Uterus (tissue), 4 donors: ENCODE data around the gene FFAR3. TPM values are rescaled to one million over a fixed set of nuclear protein-coding genes. Genes with fewer than 3 reads are reported as not detected.
"Not testable (repeated sequence)": the region's sequence is repeated elsewhere in the genome, so short reads cannot be mapped to it uniquely, and the experiment has no call there.

Experiments used
- DNase-seq, 2 donors: peaks; one replicate each; pipeline ENCODE4 v3.0.0-alpha.2; 2019 to 2020
- H3K27ac ChIP-seq, 2 donors: fragments of 200-600 bp; sonication (generic); 1 replicate in 1 of 2; 2 replicates in 1 of 2; pipeline ENCODE4 v1.5.1; 2016 to 2018
- H3K27me3 ChIP-seq, 2 donors: fragments of 200-600 bp; sonication (generic); one replicate each; pipeline ENCODE4 v1.5.1; 2018 to 2019; ENCODE audit warnings: control low read depth in 1 of 2
- H3K36me3 ChIP-seq, 2 donors: fragments of 200-600 bp; sonication (generic); one replicate each; pipeline ENCODE4 v1.5.1; 2019; ENCODE audit warnings: control low read depth in 1 of 2
- H3K4me1 ChIP-seq, 2 donors: fragments of 200-600 bp; sonication (generic); one replicate each; pipeline ENCODE4 v1.5.1; 2018 to 2019; ENCODE audit warnings: control low read depth in 1 of 2
- H3K4me3 ChIP-seq, 2 donors: fragments of 200-600 bp; sonication (generic); 1 replicate in 1 of 2; 2 replicates in 1 of 2; pipeline ENCODE4 v1.5.1; 2018 to 2019; ENCODE audit warnings: mild to moderate bottlenecking in 1 of 2
- H3K9me3 ChIP-seq, 2 donors: fragments of 200-600 bp; sonication (generic); one replicate each; pipeline ENCODE4 v1.5.1; 2019; ENCODE audit warnings: control low read depth in 1 of 2
- POLR2A ChIP-seq, 2 donors: fragments of 450-650 bp; IDR thresholded peaks; one replicate each; pipeline ENCODE4 v1.6.1; 2016; ENCODE audit warnings: antibody characterized with exemption in 2 of 2, mild to moderate bottlenecking in 1 of 2, moderate library complexity in 1 of 2
- intact Hi-C: fragments of 100-400 bp; cut with DNase I; formaldehyde crosslinking; loops from one replicate; pipeline ENCODE4 v1.15.1; 2023; ENCODE audit warnings: low total_unique reads
- total RNA-seq, 4 donors: library from RNA; depleted of rRNA in 3 of 4; stranded (reverse); fragments of >200 nt in 3 of 4; gene quantifications; one replicate each; pipeline versions ENCODE4 v1.1.0 to v1.2.4, GENCODE V29; 2014 to 2023
- TF ChIP-seq, protein P1 (sequence below), 4 experiments: fragments of 200-600 bp in 2 of 4; fragments of 450-650 bp in 2 of 4; sonication (generic) in 2 of 4; IDR thresholded peaks; one replicate each; pipeline ENCODE4 v1.5.1; 2016 to 2019; ENCODE audit warnings: antibody characterized with exemption in 4 of 4, mild to moderate bottlenecking in 2 of 4, moderate library complexity in 1 of 4
- donor health status: DM: yes; HTN: yes; CAD: no.

Gene FFAR3
- total RNA-seq, 4 donors from 2014 or later = not detected

DNA sequence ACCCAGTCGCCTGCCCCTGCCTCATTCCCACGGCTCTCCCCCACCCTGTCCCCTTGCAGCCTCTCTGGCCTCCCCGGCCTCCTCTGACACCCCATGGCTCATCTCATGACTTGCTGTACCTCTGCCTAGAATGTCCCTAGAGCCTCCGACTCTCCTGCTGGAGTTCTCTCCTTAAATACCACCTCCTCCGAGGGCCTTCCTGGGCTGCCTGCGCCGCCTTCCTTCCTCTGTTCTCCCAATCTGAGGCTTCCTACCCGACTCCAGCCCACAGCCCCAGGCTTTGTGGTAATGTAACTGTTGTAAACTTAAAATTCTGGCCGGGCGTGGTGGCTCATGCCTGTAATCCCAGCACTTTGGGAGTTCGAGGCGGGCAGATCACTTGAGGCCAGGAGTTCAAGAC lies 40.3 kb downstream of the FFAR3 start:
- Histone ChIP-seq H3K4me1 (no peaks in the 10 kb centered on the region), H3K36me3 (no peaks in the 10 kb centered on the region), H3K27ac (no peak overlapping the region), H3K27me3 (no peaks in the 10 kb centered on the region), H3K9me3 (no peaks in the 10 kb centered on the region), H3K4me3 (no peak overlapping the region)
- TF ChIP-seq POLR2A (IDR thresholded peaks at IDR 0.05) = no peak
- TF ChIP-seq, protein P1, sequence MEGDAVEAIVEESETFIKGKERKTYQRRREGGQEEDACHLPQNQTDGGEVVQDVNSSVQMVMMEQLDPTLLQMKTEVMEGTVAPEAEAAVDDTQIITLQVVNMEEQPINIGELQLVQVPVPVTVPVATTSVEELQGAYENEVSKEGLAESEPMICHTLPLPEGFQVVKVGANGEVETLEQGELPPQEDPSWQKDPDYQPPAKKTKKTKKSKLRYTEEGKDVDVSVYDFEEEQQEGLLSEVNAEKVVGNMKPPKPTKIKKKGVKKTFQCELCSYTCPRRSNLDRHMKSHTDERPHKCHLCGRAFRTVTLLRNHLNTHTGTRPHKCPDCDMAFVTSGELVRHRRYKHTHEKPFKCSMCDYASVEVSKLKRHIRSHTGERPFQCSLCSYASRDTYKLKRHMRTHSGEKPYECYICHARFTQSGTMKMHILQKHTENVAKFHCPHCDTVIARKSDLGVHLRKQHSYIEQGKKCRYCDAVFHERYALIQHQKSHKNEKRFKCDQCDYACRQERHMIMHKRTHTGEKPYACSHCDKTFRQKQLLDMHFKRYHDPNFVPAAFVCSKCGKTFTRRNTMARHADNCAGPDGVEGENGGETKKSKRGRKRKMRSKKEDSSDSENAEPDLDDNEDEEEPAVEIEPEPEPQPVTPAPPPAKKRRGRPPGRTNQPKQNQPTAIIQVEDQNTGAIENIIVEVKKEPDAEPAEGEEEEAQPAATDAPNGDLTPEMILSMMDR (IDR thresholded peaks at IDR 0.05) = no peak
- no peak for DNase-seq
- intact Hi-C loops = no loop called here

DNA sequence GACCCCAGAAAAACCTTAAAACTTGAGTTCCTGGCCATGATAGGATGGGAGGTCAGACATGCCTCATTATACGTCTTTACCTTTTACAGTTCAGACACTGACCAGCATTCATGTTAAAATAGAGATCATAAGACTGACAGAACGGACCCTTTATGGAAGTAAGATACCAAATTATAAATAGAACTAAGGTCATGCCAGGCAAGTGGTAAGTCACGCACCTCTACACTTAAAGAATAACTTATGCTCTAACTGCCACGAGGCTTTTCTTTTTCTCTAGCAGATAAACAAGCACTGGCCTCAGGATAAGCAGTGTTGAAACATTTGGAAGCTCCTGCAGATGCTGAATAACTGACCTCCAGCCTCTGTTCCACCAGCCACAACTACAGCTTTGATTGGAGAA lies 41.0 kb downstream of the FFAR3 start:
- TF ChIP-seq, protein P1 (IDR thresholded peaks at IDR 0.05) = no peak
- no peak for TF ChIP-seq POLR2A (IDR thresholded peaks at IDR 0.05)
- intact Hi-C loops = no loop called here
- Histone ChIP-seq H3K9me3 (no peaks in the 10 kb centered on the region), H3K4me3 (no peak overlapping the region), H3K36me3 (no peaks in the 10 kb centered on the region), H3K27ac (no peak overlapping the region), H3K27me3 (no peaks in the 10 kb centered on the region), H3K4me1 (no peaks in the 10 kb centered on the region)
- DNase-seq = no peak

DNA sequence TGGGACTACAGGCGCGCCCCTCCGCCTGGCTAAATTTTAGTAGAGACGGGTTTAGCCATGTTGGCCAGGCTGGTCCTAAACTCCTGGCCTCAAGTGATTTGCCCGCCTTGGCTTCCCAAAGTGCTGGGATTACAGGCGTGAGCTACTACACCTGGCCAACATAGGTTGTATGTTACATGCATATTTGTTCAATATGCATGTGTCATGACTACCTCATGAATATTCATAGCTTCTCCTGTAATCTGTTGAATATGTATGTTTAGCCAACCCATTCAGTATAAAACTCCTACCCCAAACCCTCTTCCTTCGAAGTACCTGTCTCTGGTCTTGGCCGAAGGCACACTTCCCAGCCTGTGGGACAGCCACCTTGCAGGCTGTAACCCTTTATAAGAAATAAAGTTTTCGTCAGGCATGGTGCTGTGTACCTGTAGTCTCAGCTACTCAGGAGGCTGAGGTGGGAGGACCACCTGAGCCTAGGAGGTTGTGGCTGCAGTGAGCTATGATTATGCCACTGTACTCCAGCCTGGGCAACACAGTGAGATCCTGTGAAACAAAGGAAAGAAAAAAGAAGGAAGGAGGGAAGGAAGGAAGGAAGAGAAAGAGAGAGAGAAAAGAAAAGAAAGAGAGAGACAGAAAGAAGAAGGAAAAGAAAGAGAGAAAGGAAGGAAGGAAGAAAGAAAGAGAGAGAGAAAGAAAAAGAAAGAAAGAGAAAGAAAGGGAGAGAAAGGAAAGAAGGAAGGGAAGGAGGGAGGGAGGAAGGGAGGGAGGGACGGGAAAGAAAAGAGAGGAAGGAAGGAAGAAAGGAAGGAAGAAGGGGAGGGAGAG lies 41.9 kb downstream of the FFAR3 start:
- Histone ChIP-seq H3K36me3 (no peaks in the 10 kb centered on the region), H3K9me3 (no peaks in the 10 kb centered on the region), H3K27ac (no peak overlapping the region), H3K4me1 (no peaks in the 10 kb centered on the region), H3K27me3 (no peaks in the 10 kb centered on the region), H3K4me3 (no peak overlapping the region)
- no peak for TF ChIP-seq POLR2A (IDR thresholded peaks at IDR 0.05)
- TF ChIP-seq, protein P1 (IDR thresholded peaks at IDR 0.05) = no peak
- intact Hi-C loops = no loop called here
- no peak for DNase-seq

DNA sequence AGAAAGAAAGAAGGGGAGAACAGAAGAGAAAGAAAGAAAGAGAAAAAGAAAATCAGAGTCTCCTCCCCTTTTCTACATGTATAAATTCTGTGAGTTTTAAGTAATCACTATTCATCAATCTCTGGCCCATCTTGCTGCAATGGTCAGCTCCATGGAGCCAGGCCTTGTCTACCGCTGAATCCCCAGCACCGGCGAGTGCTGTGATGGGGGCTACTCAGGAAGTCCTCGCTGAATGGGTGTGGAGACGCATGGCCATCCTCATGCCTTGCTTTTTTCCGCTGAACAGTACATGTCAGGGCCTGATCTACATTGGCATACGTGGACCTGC lies 42.5 kb downstream of the FFAR3 start:
- Histone ChIP-seq H3K27me3 (no peaks in the 10 kb centered on the region), H3K36me3 (no peaks in the 10 kb centered on the region), H3K27ac (no peak overlapping the region), H3K4me1 (no peaks in the 10 kb centered on the region), H3K9me3 (no peaks in the 10 kb centered on the region), H3K4me3 (no peak overlapping the region)
- no peak for DNase-seq
- intact Hi-C loops = no loop called here
- TF ChIP-seq POLR2A (IDR thresholded peaks at IDR 0.05) = no peak
- TF ChIP-seq, protein P1 (IDR thresholded peaks at IDR 0.05) = no peak

DNA sequence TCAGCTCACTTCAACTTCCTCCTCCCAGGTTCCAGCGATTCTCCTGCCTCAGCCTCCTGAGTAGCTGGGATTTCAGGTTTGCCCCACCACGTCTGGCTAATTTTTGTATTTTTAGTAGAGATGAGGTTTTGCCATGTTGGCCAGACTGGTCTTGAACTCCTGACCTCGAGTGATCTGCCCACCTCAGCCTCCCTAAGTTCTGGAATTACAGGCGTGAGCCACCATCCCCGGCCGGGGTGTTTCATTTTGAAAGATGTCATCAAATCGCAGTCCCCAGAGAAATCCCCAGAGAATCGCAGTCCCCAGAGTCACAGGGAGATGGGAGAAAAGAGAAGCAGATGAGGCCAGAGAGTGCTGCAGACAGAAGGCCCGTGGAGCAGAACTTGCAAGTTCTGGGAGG lies 43.2 kb downstream of the FFAR3 start:
- intact Hi-C loops, H3K27ac ChIP-seq, H3K4me3 ChIP-seq, H3K36me3 ChIP-seq, DNase-seq, H3K4me1 ChIP-seq, H3K27me3 ChIP-seq, H3K9me3 ChIP-seq: not testable (repeated sequence)
